Sigmoid colon (tissue), 4 donors: ENCODE data around the gene MICAL2.

Experiments used
- CTCF ChIP-seq, 4 experiments: fragments of 450-650 bp in 3 of 4; fragments of 200-600 bp in 1 of 4; IDR thresholded peaks; one replicate each; pipeline ENCODE4 v1.5.1; 2016 to 2019; ENCODE audit warnings: antibody characterized with exemption in 4 of 4, mild to moderate bottlenecking in 3 of 4, moderate library complexity in 2 of 4
- EP300 ChIP-seq, 4 donors: sonication (generic); formaldehyde crosslinking; IDR thresholded peaks; one replicate each; pipeline ENCODE4 v1.6.1; 2017; ENCODE audit warnings: antibody characterized with exemption in 4 of 4
- POLR2A ChIP-seq, 2 donors: fragments of 450-650 bp; IDR thresholded peaks; one replicate each; pipeline ENCODE4 v1.6.1; 2016; ENCODE audit warnings: antibody characterized with exemption in 2 of 2, mild to moderate bottlenecking in 2 of 2, moderate library complexity in 2 of 2
- POLR2AphosphoS5 ChIP-seq, 4 donors: sonication (generic); formaldehyde crosslinking; IDR thresholded peaks; one replicate each; pipeline ENCODE4 v1.6.1; 2017; ENCODE audit warnings: antibody characterized with exemption in 4 of 4

GRCh38 chr11:12217879-12218278, 107.5 kb downstream of the MICAL2 start:
- TF ChIP-seq CTCF (IDR thresholded peaks at IDR 0.05) (no peak), POLR2AphosphoS5 (IDR thresholded peaks at IDR 0.05) (no peak), POLR2A (IDR thresholded peaks at IDR 0.05) (no peak), EP300 (IDR thresholded peaks at IDR 0.05) (no peak)
